ENCODE results near the gene CALD1. TPM values are rescaled to one million over a fixed set of nuclear protein-coding genes. Genes with fewer than 3 reads are reported as not detected.
A peak's percentile ranks its signal among the peaks of the same experiment; 100 is the strongest.

Gene CALD1
- polyA plus RNA-seq, 1 donor (not counting 4 experiments of a cell fraction or from before 2014, with no cell fraction given): 229 TPM

DNA sequence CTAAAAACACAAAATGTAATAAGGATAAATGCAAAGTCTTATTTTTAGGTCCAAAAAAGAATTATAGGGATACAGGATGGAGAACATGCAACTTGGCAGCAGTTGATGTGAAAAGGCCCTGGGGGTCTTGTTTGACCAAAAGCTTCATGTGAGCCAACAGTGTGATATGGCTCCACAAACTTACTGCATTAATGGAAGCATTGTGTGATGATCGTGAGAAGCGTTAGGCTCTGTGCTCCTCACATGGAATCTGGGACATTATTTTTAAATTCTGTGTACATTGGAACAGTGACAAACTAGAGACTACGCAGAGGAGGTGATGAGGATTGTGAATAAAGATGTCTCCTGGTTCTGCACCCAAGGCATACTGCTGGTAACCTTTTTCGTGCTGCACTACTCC is 39.1 kb upstream of the CALD1 start:
- Histone ChIP-seq H3K9ac (ENCODE audit: control insufficient read depth, extremely low read depth, insufficient read depth, low read length) (no peak overlapping the region), H4K20me1 (ENCODE audit: control insufficient read depth, extremely low read depth, insufficient read depth, low read length) (no peaks in the 10 kb centered on the region), H3K79me2 (ENCODE audit: control insufficient read depth, insufficient read depth, low read length) (no peaks in the 10 kb centered on the region), H3K9me1 (ENCODE audit: control insufficient read depth, extremely low read depth, insufficient read depth, low read length) (no peaks in the 10 kb centered on the region), H3K27ac (ENCODE audit: control insufficient read depth, insufficient read depth, low read length) (no peak overlapping the region), H3K36me3 (ENCODE audit: control insufficient read depth in 2 of 2, extremely low read depth in 1 of 2, insufficient read depth in 2 of 2, low read length in 2 of 2) (no peaks in the 10 kb centered on the region), H2AFZ (ENCODE audit: control insufficient read depth, low read length) (no peak overlapping the region), H3K4me2 (ENCODE audit: control insufficient read depth, extremely low read depth, insufficient read depth, low read depth, low read length) (no peak overlapping the region), H3K27me3 (ENCODE audit: control insufficient read depth, extremely low read depth, insufficient read depth, low read length) (no peaks in the 10 kb centered on the region), H3K4me3 (ENCODE audit: control insufficient read depth in 2 of 3, extremely low read depth in 1 of 3, insufficient read depth in 2 of 3, low read depth in 1 of 3, low read length in 3 of 3) (no peak overlapping the region), H3K9me3 (ENCODE audit: control insufficient read depth, low read depth, low read length) (no peaks in the 10 kb centered on the region), H3K4me1 (ENCODE audit: control insufficient read depth, extremely low read depth, insufficient read depth, low read length) (peaks cover 21% of the 10 kb centered on the region)
- DNase-seq (ENCODE audit: low read depth, low spot score): no peak
- TF ChIP-seq, protein P1, sequence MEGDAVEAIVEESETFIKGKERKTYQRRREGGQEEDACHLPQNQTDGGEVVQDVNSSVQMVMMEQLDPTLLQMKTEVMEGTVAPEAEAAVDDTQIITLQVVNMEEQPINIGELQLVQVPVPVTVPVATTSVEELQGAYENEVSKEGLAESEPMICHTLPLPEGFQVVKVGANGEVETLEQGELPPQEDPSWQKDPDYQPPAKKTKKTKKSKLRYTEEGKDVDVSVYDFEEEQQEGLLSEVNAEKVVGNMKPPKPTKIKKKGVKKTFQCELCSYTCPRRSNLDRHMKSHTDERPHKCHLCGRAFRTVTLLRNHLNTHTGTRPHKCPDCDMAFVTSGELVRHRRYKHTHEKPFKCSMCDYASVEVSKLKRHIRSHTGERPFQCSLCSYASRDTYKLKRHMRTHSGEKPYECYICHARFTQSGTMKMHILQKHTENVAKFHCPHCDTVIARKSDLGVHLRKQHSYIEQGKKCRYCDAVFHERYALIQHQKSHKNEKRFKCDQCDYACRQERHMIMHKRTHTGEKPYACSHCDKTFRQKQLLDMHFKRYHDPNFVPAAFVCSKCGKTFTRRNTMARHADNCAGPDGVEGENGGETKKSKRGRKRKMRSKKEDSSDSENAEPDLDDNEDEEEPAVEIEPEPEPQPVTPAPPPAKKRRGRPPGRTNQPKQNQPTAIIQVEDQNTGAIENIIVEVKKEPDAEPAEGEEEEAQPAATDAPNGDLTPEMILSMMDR (optimal IDR thresholded peaks at IDR 0.05 in 1 of 3, IDR thresholded peaks at IDR 0.05 in 1 of 3, conservative IDR thresholded peaks at IDR 0.05 in 1 of 3; ENCODE audit: extremely low read depth in 1 of 3, insufficient read depth in 2 of 3, low read length in 3 of 3): no peak
- no peak for TF ChIP-seq EZH2 (IDR thresholded peaks at IDR 0.05; ENCODE audit: low read length)
- no peak for FAIRE-seq
- dilution Hi-C loops (cut with MboI; ENCODE audit: extremely low pct_ligation_motif_present, low sequenced_read_pairs): no loop called here

DNA sequence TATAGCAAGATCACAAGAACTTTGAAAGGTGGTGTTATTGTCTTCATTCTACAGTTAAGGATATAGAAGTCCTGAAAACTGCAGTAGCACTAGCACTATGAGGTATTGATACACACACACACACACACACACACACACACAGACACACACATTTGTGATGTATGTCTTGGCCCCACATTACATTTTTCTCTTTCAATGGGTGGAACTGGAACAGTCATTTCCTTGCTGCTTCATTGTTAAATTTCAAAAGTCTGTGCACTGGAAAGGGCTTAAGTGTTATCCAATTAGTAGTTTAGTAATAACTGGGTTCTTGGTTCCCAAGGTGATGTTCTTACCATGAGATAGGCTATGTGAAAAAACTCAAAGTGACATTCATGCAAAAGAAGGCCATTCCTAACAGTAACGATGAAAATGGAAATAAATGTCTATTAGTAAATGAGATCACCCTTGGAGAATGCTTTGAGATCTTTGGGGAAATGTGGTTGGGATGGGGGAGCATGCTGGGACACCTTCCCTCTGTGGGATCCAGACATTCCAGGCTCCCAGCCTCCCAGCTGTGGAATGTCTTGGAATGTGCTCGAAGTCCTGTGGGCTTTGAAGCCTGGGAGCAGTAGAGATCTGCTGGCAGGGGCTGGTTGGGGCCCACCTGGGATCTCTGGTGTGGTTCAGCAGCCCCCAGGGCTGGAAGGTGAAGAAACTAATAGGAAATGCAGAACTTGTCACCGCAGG is 37.4 kb upstream of the CALD1 start:
- Histone ChIP-seq H3K27ac (ENCODE audit: control insufficient read depth, insufficient read depth, low read length) (peak overlapping the region; percentile 78), H3K9me3 (ENCODE audit: control insufficient read depth, low read depth, low read length) (no peaks in the 10 kb centered on the region), H3K79me2 (ENCODE audit: control insufficient read depth, insufficient read depth, low read length) (no peaks in the 10 kb centered on the region), H3K4me1 (ENCODE audit: control insufficient read depth, extremely low read depth, insufficient read depth, low read length) (peaks cover 21% of the 10 kb centered on the region), H3K4me2 (ENCODE audit: control insufficient read depth, extremely low read depth, insufficient read depth, low read depth, low read length) (peak overlapping the region; percentile 75), H3K4me3 (ENCODE audit: control insufficient read depth in 2 of 3, extremely low read depth in 1 of 3, insufficient read depth in 2 of 3, low read depth in 1 of 3, low read length in 3 of 3) (peak overlapping the region in 1 of 3 experiments; percentile 15), H3K27me3 (ENCODE audit: control insufficient read depth, extremely low read depth, insufficient read depth, low read length) (no peaks in the 10 kb centered on the region), H2AFZ (ENCODE audit: control insufficient read depth, low read length) (peak overlapping the region; percentile 84), H3K9me1 (ENCODE audit: control insufficient read depth, extremely low read depth, insufficient read depth, low read length) (no peaks in the 10 kb centered on the region), H3K36me3 (ENCODE audit: control insufficient read depth in 2 of 2, extremely low read depth in 1 of 2, insufficient read depth in 2 of 2, low read length in 2 of 2) (no peaks in the 10 kb centered on the region), H3K9ac (ENCODE audit: control insufficient read depth, extremely low read depth, insufficient read depth, low read length) (peak overlapping the region; percentile 24), H4K20me1 (ENCODE audit: control insufficient read depth, extremely low read depth, insufficient read depth, low read length) (no peaks in the 10 kb centered on the region)
- FAIRE-seq (peak; percentile 92), DNase-seq (ENCODE audit: low read depth, low spot score) (peak; percentile 90)
- TF ChIP-seq, protein P1 (optimal IDR thresholded peaks at IDR 0.05 in 1 of 3, IDR thresholded peaks at IDR 0.05 in 1 of 3, conservative IDR thresholded peaks at IDR 0.05 in 1 of 3; ENCODE audit: extremely low read depth in 1 of 3, insufficient read depth in 2 of 3, low read length in 3 of 3): no peak
- no peak for TF ChIP-seq EZH2 (IDR thresholded peaks at IDR 0.05; ENCODE audit: low read length)
- dilution Hi-C loops (cut with MboI; ENCODE audit: extremely low pct_ligation_motif_present, low sequenced_read_pairs): no loop called here

All from keratinocyte (primary cell).